Right renal cortex interstitium (tissue), 3 donors: ENCODE data around the gene MYH13. TPM values are rescaled to one million over a fixed set of nuclear protein-coding genes. Genes with fewer than 3 reads are reported as not detected.
"Not testable (repeated sequence)": the region's sequence is repeated elsewhere in the genome, so short reads cannot be mapped to it uniquely, and the experiment has no call there.

Experiments
- DNase-seq, 3 donors: peaks; one replicate each; pipeline ENCODE4 v3.0.0-alpha.2; 2013; ENCODE audit warnings: low read depth in 3 of 3, low spot score in 2 of 3
- polyA plus RNA-seq, 3 donors: library from polyadenylated mRNA; unstranded; fragments of 120-200 nt; gene quantifications; one replicate each; pipeline ENCODE4 v1.2.1, GENCODE V29; 2013; ENCODE audit not compliant: insufficient read length in 3 of 3

The MYH13 gene
- polyA plus RNA-seq, 3 donors, result 0.12 to 0.26 (median 0.14) TPM

DNA sequence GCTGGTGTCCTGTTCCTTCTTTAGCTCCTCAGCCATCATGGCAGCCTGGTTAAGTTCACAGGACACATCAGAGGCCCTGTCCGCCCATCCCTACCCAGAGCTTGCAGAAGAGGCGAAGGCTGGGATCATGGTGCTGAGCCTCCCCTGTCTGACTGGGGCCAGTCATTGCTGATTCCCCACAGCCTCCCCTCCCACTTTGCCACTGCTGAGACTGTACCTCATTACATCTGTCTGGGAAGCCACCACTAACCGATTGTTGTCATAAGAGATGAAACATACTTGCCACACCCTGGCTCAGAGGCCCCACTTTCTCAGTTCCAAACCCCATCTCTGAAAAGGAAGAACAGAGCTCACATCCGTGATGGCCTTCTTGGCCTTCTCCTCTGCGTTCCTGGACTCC is 66.2 kb downstream of the MYH13 start:
- DNase-seq, result no peak

DNA sequence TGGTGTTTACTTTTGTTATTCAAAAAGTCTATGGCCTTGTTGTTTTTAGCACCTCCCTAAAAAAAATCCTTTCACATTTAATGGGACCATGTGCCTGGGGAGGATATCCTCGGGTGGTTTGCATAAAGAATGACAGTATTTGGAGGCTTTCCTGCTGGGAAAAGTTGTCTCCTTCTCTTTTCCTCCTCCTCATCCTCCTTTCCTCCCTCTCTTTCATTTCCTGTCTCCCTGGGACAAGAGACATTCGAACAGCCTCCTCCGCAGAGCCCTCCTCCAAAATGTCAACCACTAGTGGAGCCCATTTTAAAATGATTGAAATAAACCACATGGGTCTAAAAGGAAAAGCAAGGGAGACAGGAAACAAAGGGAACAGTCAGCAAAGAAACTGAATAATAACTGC is 67.4 kb downstream of the MYH13 start:
- DNase-seq, result peak in 2 of 3 donors; percentile 51 to 65

DNA sequence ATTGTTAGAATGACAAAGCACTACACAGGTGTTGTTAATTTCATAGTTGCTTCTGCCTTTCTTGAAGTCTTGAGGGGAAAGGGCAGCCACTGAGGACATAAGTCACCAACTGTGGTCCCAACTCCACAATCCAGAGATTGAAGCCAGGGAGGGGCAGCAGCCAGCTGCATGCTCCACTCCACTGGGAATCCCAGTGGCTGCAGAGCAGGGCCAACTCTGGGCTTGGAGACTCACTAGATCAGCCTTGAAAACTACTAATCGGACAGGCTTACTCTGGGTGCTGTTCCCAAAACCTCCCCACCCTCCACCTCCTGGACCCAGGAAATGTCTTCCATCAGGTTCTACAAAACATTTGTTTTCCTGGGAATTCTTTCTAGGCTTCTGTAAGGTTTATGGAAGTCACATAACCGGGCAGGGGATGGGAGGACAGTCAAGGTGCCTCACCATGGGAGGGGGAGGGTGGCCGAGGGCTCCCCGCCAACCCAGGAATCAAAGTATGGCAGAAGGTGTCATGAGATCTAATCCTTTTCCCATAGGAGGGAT is 68.0 kb downstream of the MYH13 start:
- no peak for DNase-seq

DNA sequence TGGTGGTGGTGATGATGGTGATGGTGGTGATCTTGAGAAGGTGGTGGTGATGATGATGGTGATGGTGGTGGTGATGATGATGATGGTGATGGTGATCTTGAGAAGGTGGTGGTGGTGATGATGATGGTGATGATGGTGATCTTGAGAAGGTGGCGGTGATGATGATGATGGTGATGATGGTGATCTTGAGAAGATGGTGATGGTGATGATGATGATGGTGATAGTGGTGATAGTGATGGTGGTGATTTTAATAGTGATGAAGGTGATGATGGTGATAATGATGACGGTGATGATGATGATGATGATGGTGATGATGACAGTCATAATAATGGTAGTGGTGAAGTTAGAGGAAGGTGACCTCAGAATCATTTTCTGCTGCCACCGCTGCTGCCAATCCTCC is 75.1 kb downstream of the MYH13 start:
- DNase-seq, result no peak

DNA sequence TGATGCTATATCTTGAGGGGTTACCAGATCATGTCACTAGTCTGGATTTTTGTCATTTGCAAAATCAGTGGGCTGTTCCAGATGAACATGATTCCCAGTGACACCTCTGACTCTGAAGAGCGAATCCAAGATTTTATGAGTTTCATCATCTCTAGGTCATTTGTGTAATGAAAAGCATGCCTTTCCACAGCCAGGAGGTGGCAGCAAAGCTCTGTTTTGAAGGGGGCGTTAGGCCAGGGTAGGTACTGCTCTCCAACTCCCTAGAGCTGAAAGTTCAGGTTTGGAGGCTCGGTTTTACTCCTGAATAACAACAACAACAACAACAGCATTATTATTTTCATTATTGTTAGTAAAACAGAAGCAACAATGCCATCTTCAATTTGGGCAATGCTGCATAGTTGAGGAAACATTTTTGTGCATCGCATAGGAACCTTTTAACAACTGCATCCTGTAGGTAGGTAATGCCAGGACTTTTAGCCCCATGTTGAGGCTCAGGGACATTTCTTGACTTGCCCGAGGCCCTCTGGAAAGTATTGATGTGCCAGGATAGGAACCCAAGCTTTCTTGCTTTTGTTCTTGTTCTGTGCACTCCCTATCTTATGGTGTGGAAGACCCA is 77.0 kb downstream of the MYH13 start:
- DNase-seq, result peak in 1 of 3 donors; percentile 50

DNA sequence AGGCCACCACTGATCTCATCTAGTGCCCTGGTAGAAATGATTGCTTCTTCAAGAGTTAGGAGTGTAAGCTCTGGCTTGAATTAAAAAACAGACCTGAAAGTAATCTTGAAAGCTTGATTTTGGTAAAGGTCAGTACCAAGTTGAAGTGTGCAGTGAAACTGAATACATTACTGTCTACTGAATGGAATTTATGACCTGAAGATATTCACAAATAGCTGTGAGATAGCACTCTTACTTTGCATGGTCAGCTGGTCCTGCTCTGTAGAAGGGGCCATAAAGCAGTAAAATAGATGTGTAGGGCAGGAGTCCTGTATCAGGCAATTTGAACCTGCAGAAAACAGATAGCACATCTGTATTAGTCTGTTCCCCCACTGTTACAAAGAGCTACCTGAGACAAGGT is 78.6 kb downstream of the MYH13 start:
- DNase-seq, result no peak

DNA sequence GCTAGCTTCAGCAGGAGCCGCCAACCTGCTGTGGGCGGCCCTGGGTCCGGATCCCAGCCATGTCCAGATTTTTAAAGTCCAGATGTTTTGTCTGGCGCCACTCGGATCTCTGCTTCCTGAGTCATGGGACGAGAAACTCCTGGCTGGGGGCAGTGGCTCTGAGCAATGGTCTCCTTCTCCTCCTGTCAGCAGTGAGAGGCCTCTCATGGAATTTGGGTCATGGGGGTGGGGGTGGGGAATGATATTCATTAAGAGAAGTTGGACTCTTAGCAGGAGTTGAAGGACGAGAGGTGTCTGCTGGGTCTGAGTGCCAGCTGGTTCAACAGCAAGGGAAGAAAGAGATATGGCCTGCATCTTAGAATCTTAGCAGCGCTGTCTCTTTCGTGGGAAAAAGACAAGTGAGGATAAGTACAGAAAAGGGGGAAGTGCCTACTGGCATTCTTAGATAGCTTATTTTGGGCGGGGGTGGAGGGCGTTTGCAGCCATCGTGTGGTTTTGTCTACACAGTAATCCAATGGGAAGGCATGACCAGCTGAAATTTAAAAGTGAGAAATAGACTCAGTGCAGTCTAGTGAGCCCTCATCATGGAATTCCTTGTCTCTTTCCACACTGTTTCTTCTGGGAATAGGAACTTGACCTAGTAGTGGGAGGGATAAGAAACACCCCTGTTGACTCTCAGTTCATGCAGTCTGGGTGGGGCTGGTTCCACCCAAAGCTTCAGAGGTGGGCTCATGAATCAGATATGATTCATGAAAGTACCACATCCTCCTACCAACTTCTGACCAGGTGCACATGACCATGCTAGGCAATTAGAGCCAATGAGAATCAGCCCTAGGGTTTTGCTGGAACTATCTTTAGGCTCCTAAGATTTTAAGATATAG is 80.5 kb downstream of the MYH13 start:
- no peak for DNase-seq

DNA sequence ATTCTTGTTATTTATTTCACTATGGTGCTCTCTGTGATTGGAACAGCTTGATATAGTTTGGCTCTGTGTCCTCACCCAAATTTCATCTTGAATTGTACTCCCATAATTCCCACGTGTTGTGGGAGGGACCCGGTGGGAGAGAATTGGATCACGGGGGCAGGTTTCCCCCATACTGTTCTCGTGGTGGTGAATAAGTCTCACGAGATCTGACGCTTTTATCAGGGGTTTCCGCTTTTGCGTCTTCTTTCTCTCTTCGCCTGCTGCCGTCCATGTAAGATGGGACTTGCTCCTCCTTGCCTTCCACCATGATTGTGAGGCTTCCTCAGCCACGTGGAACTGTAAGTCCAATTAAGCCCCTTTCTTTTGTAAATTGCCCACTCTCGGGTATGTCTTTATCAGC is 81.2 kb downstream of the MYH13 start:
- DNase-seq, result not testable (repeated sequence)

DNA sequence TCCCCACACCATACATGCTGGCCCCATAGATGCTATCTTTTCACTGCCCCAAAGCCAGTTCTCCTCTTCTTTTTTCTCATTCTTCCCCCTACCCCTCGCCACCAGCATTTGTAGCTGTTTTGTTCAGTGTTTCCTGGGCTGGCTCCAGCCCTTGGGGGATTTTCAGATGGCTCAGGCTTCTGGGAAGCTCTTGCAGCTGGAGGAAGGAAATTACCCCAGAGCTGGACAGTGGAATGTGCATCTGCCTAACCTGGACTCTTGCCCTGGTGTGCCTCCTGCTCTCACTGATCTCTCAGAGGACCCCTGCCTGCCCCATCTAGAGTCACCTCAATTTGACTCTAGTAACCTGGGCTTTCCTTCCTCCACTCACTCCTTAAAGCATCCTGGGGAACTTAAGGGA is 82.8 kb downstream of the MYH13 start:
- no peak for DNase-seq

DNA sequence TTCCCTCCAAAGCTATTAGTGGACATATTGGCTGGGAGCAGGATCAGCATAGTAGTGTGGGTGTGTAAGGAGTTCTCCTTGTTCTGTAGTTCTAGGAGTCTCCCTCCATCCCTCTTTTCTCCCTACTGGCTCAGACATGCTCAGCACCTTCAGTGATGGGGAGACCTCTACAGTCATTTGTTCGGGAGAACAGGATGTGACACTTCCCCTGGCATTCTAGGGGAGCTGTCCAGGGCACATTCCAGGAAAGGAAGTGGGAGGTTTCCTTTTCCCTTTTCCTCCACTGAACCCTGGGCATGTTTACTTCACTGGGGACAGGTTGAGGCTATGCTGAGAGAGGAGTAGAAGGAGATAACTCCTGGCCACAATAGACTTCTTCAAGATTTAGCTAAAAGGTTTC is 86.5 kb downstream of the MYH13 start:
- DNase-seq, result no peak

DNA sequence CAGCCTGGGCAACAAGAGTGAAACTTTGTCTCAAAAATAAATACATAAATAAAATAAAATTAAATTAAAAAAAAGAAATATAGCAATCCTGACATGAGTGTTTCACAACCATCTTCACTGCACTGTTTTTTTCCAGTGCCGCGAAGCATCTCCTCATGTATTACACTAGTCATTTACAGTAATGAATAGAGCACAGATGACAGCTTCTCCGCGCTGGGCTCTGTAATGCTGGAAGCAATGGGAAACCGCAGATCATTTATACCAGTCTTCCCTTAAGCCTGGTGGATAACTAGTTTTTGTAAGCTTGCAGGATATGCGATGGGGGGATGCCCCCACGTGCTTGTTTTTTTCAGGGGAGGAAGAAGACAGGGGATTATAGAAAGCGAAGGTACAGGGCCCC is 86.9 kb downstream of the MYH13 start:
- no peak for DNase-seq

DNA sequence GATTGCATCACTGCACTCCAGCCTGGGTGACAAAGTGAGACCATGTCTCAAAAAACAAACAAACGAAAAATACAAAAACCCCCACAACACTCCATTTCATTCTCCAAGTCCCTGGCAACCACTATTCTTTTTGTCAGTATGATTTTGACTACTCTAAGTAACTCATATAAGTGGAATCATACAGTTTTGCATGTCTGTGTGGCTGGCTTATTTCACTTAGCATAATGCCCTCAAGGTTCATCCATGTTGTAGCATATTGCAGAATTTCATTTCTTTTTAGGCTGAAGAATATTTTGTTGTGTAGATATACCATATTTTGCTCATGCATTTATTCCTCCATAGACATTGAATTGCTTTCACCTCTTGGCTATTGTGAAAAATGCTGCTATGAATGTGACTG is 92.7 kb downstream of the MYH13 start:
- DNase-seq, result no peak

DNA sequence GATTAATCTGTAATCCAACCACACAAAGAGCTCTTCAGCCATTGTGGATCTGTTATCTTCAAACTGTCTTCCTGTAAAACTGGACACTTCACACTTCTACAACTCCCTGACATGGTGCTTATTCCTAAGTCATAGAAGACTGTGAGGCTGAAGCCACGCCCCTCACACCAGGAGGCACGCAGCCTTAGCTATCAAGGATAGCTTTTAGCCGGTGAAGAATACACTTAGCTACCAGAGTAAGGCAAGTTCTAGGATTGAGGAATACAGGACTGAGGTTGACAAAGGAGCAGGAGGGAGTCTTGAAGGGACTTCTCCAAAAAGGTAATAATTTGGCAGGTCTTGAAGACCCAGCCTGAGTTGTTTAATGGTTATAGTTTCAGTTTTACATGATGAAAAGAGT is 94.6 kb downstream of the MYH13 start:
- no peak for DNase-seq

DNA sequence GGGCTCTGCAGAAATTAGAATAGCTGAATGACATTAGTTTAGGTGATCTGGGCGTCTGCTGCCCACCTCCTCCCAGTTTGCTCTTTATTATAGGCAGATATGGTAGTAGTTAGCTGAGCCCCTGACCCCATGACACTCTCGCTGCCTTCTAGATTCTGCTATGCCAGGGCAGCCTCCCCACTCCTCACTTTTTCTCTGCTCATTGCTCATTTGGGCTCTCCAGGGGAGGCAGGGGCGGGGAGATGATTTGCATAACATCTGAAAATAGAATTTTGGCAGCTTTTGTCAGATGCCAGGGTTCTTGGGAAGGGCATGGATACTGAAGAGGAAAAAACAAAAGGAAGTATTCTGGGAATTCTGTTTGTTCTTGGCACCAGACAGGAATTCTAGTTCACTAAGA is 96.4 kb downstream of the MYH13 start:
- no peak for DNase-seq

DNA sequence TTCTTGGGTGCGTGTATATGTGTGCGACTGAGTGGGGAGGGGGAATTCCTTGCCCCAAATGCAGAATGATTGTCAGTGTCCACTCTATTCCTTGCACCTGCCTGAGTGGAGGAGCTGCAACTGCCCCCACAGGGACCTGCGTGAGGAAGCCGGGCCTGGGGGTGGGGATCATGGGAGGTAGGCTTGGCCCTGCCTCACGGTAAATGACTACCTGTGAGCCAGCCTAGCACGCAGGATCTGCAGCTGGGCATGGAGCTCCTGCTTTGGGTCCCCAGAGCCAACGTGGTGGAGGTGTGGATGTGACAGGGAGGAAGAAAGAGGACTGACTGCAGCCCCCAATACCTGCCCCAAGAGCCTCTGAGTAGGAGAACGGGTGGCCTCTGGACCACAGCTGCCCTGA is 97.4 kb downstream of the MYH13 start:
- DNase-seq, result no peak

DNA sequence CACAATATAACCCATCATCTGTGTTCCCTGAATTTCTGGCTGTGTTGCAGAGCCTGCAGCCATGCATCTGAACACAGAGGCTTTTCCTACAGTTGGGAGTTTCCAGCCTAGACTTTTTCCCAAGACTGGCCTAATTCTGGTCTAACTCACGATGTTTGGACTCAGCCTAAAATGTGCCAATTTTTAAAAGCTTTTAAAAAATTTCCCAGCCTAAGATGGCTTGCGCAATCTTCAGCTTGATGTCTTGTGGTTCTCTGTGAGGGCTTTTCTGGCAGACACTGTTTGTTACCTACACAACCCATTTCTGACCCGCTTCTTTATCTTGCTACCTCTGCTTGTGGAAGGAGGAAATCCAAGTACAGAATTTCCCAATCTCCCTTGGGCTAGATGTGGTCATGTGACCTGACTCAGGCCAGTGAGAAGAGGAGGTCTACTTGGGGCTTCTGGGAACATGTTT is 101.7 kb downstream of the MYH13 start:
- DNase-seq, result no peak

DNA sequence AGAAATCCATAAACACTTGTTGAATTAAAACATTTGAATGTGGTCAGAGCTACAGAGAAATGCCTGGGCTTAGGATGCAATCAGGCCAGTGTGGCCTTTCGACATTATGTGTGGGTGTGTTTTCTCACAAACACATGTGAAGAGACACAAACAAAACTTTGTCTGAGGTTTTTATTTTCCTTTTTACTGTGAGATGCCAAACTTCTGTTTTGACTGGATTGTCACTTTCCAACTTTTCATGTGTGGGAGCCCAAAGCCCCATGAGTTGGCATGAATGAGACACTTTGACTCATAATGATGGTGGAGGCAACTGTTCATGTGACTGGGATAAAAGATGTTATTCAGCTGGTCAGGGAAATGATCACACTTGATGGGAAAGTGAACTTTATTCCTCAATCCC is 102.5 kb downstream of the MYH13 start:
- no peak for DNase-seq

DNA sequence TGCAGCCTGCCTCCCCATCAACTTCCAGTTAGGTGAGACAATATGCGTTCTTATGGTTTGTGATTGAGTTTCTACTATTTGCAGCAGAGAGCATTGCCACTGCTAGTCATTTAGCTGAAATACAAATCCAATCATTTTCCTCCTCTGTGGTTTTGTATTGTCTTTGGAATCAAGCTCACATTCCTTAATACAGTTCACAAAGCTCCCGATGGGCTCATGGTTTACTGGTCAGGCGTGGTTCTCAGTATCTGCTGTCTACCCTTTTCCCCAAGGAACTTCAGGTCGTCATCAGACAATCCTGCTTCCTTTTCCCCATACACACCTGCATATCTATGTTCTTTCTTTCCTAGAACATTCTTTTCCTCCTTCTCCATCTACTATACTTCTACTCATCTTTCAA is 104.8 kb downstream of the MYH13 start:
- DNase-seq, result no peak

DNA sequence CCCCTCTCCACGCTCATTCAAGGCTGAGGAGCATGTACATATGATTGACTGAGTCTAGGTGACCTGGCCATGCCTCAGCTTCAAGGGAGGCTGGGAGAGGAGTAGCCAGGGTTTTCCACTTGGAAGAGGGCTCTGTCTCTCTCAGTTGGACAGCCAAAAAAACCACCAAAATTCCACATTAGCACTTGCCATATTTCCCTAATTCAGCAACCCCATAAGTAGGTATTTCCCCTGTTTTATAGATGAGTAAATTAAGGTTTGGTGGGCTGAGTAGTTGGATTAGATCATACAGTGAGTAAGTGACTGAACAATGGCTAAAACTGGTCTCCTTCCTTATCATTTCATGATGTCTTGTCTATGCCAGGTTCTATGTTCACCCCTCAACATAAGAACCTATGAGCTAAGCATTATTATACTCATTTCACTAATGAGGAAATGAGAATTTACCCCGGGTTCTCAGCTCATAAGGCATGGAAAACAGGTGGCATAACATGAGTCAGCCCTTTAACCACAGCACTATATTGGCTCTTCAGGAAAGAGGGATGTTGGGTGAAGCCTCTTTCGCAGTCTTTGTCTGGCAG is 106.4 kb downstream of the MYH13 start:
- DNase-seq, result no peak

DNA sequence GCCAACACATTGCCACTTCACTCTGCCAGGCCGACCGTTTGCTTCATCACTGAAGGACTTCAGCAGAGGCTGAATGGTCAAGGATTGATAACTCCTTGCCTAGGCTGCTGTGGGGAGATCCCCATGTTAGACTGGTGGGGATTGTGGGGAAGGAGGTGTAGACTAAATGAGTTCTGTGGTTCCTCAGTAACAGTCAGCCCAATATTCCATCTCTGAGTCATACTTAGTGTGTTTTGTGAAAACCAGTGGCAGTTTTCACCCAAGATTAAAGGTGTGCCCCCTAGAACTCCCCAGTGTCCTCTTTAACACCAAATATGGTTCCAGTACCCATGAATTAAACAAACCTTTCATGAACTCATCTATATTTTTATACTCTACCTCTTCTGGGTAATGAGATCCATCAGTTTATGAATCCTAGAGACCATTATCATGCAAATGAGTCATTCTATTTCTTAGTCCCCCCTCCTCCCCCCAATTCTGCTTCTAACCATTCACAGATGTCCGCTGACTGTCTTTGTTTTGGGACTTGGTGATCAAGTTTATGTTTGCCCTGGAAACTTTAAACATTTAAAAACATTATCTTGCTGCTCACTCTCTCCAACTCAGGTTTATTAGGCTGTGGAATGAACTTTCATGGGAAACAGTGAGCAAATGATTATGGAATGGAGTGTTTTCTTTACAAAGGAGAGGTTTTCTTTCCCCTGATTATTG is 107.6 kb downstream of the MYH13 start:
- no peak for DNase-seq

DNA sequence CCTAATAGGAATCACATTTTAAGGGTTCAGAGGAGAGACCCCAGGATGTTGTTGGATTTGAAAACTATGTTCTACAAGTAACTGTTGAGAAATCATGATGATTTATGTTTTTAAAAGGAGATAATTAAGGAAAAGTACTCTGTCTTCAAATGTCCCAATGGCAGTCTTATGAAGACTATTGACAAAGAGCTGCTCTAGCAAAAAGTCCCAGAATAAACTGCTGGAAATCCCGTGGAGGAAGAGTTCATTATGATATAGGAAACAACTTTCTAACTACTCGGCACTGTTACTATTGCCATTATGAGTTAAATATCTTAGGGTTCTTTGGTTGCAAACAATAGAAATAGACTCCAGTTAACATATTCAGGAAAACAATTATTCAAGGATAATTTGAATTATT is 108.8 kb downstream of the MYH13 start:
- DNase-seq, result no peak
